Erythroblast (primary cell): Measurements from ENCODE around the gene GFY.

Source experiments
- GATA1 ChIP-seq: IDR thresholded peaks from 2 replicates; pipeline ENCODE4 v1.6.1; 2011; ENCODE audit warnings: low read depth, mild to moderate bottlenecking, control low read depth, low read length, moderate library complexity
- POLR2A ChIP-seq: IDR thresholded peaks from 2 replicates; pipeline ENCODE4 v1.6.1; 2011; ENCODE audit warnings: mild to moderate bottlenecking, low read length

GRCh38 chr19:49474542-49474924 lies 49.3 kb downstream of the GFY start:
- no peak for TF ChIP-seq POLR2A
- no peak for TF ChIP-seq GATA1
